Progenitor cell of endocrine pancreas (in vitro differentiated cells): ENCODE data around the gene PDE6B. TPM values are rescaled to one million over a fixed set of nuclear protein-coding genes. Genes with fewer than 3 reads are reported as not detected.
"Not testable (repeated sequence)": the region's sequence is repeated elsewhere in the genome, so short reads cannot be mapped to it uniquely, and the experiment has no call there.

ENCODE experiments used
- DNase-seq: peaks from one replicate; pipeline ENCODE4 v3.0.0; 2021; ENCODE audit warnings: low spot score; ENCODE audit not compliant: unreplicated experiment
- H3K27ac Mint-ChIP-seq: 2 replicates; pipeline ENCODE4 v1.8.0; 2021; ENCODE audit warnings: mild to moderate bottlenecking, moderate library complexity, mixed read lengths
- H3K27me3 Mint-ChIP-seq: 2 replicates; pipeline ENCODE4 v1.8.0; 2021; ENCODE audit warnings: mixed read lengths
- H3K36me3 Mint-ChIP-seq: 2 replicates; pipeline ENCODE4 v1.8.0; 2022; ENCODE audit warnings: mixed read lengths; ENCODE audit not compliant: insufficient read depth
- H3K4me1 Mint-ChIP-seq: 2 replicates; pipeline ENCODE4 v1.8.0; 2021; ENCODE audit warnings: low read depth, mixed read lengths
- H3K4me3 Mint-ChIP-seq: 2 replicates; pipeline ENCODE4 v1.8.0; 2021; ENCODE audit warnings: low read depth, mild to moderate bottlenecking, moderate library complexity, mixed read lengths
- H3K9me3 Mint-ChIP-seq: 2 replicates; pipeline ENCODE4 v1.8.0; 2021; ENCODE audit warnings: low read depth, mixed read lengths
- CTCF ChIP-seq: fragments of 200-600 bp; sonication (generic); IDR thresholded peaks from one replicate; pipeline ENCODE4 v1.5.0; 2021; ENCODE audit warnings: antibody characterized with exemption, mild to moderate bottlenecking; ENCODE audit not compliant: unreplicated experiment
- total RNA-seq: library from RNA; stranded (reverse); gene quantifications from 2 replicates; pipeline ENCODE4 v1.2.1, GENCODE V29; 2021

The PDE6B gene
- total RNA-seq, 1 donor from 2014 or later, result 10.4 TPM

- no peak for DNase-seq
- no peak overlapping the region for H3K4me3 Mint-ChIP-seq
- H3K9me3 Mint-ChIP-seq, result peaks cover 5% of the 10 kb centered on the region
- no peak for TF ChIP-seq CTCF
- no peaks in the 10 kb centered on the region for H3K4me1 Mint-ChIP-seq
- no peak overlapping the region for H3K27ac Mint-ChIP-seq
- H3K27me3 Mint-ChIP-seq, result peaks cover 3% of the 10 kb centered on the region
- H3K36me3 Mint-ChIP-seq, result no peaks in the 10 kb centered on the region
These were observed 67.6 kb downstream of the PDE6B start for GRCh38 chr4:692771-693554.

GRCh38 chr4:694341-694940 is 69.1 kb downstream of the PDE6B start:
- not testable (repeated sequence) for H3K36me3 Mint-ChIP-seq, H3K4me3 Mint-ChIP-seq, H3K27me3 Mint-ChIP-seq, H3K9me3 Mint-ChIP-seq, H3K4me1 Mint-ChIP-seq, DNase-seq
- peak overlapping the region; percentile 31 for H3K27ac Mint-ChIP-seq

- DNase-seq, result no peak
- Mint-ChIP-seq H3K4me3 (no peak overlapping the region), H3K36me3 (no peaks in the 10 kb centered on the region), H3K9me3 (no peaks in the 10 kb centered on the region), H3K27me3 (peaks cover 29% of the 10 kb centered on the region), H3K27ac (no peak overlapping the region), H3K4me1 (no peaks in the 10 kb centered on the region)
- TF ChIP-seq CTCF, result no peak
These were observed 74.6 kb downstream of the PDE6B start for GRCh38 chr4:699816-700580.

- H3K27me3 Mint-ChIP-seq, result peaks cover 29% of the 10 kb centered on the region
- H3K27ac Mint-ChIP-seq, result no peak overlapping the region
- peak; percentile 20 for TF ChIP-seq CTCF
- H3K36me3 Mint-ChIP-seq, result no peaks in the 10 kb centered on the region
- DNase-seq, result no peak
- no peaks in the 10 kb centered on the region for H3K4me1 Mint-ChIP-seq
- H3K4me3 Mint-ChIP-seq, result no peak overlapping the region
- H3K9me3 Mint-ChIP-seq, result no peaks in the 10 kb centered on the region
These were observed 75.4 kb downstream of the PDE6B start for GRCh38 chr4:700587-701264.

GRCh38 chr4:702618-703048 is 77.3 kb downstream of the PDE6B start:
- no peak for DNase-seq
- Mint-ChIP-seq H3K4me1 (no peaks in the 10 kb centered on the region), H3K27me3 (peaks cover 26% of the 10 kb centered on the region), H3K27ac (no peak overlapping the region), H3K9me3 (no peaks in the 10 kb centered on the region), H3K4me3 (no peak overlapping the region), H3K36me3 (no peaks in the 10 kb centered on the region)
- TF ChIP-seq CTCF, result no peak
